Activated naive CD8-positive, alpha-beta T cell treated with anti-CD3 and anti-CD28 coated beads, Interleukin-2, amount 10 ng/mL, durations not matched to agents 7 days and 5 days (primary cell): ENCODE data around the gene GSDME. TPM values are rescaled to one million over a fixed set of nuclear protein-coding genes. Genes with fewer than 3 reads are reported as not detected.

ENCODE experiments used
- ATAC-seq: fragments of 150-1000 bp; cut with Tn5 transposase; one replicate; pipeline ENCODE4 v1.10.0; 2021; ENCODE audit warnings: low read depth, moderate library complexity
- POLR2A ChIA-PET: fragments of 350-600 bp; sonication (Branson Sonifier 250); formaldehyde crosslinking; loops from one replicate; lab custom pipeline; 2021; ENCODE audit warnings: antibody characterized with exemption; lab: Charles Lee
- DNase-seq: peaks from one replicate; pipeline ENCODE4 v3.0.0; 2021
- H3K27ac Mint-ChIP-seq: one replicate; pipeline ENCODE4 v1.8.0; 2022; ENCODE audit warnings: mild to moderate bottlenecking, mixed read lengths
- H3K27me3 Mint-ChIP-seq: one replicate; pipeline ENCODE4 v1.8.0; 2022; ENCODE audit warnings: mild to moderate bottlenecking, moderate library complexity, mixed read lengths
- H3K36me3 Mint-ChIP-seq: one replicate; pipeline ENCODE4 v1.8.0; 2021; ENCODE audit warnings: mild to moderate bottlenecking, mixed read lengths
- H3K4me1 Mint-ChIP-seq: one replicate; pipeline ENCODE4 v1.8.0; 2021; ENCODE audit warnings: mixed read lengths
- H3K4me3 Mint-ChIP-seq: one replicate; pipeline ENCODE4 v1.8.0; 2022; ENCODE audit warnings: mild to moderate bottlenecking, moderate library complexity, mixed read lengths
- H3K9me3 Mint-ChIP-seq: one replicate; pipeline ENCODE4 v1.8.0; 2021; ENCODE audit warnings: mixed read lengths
- total RNA-seq, 2 experiments: library from RNA; stranded (reverse); gene quantifications; one replicate each; pipeline ENCODE4 v1.2.3, GENCODE V29; 2021

The GSDME gene
- total RNA-seq, 2 experiments from 2014 or later: 2.5 to 3.1 TPM

- Mint-ChIP-seq H3K27ac (peak overlapping the region; percentile 50), H3K9me3 (no peaks in the 10 kb centered on the region), H3K4me3 (no peak overlapping the region), H3K36me3 (peaks cover 1% of the 10 kb centered on the region), H3K4me1 (peaks cover 30% of the 10 kb centered on the region), H3K27me3 (peaks cover 13% of the 10 kb centered on the region)
- POLR2A ChIA-PET: no interaction called here
- no peak for DNase-seq
- no peak for ATAC-seq
These were observed 27.8 kb downstream of the GSDME start for GRCh38 chr7:24729365-24730017.

GRCh38 chr7:24728503-24729364 lies 28.5 kb downstream of the GSDME start:
- H3K4me1 Mint-ChIP-seq: peaks cover 30% of the 10 kb centered on the region
- peak overlapping the region; percentile 33 for H3K4me3 Mint-ChIP-seq
- POLR2A ChIA-PET: no interaction called here
- H3K36me3 Mint-ChIP-seq: peaks cover 1% of the 10 kb centered on the region
- no peaks in the 10 kb centered on the region for H3K9me3 Mint-ChIP-seq
- no peak overlapping the region for H3K27ac Mint-ChIP-seq
- DNase-seq (no peak), ATAC-seq (peak; percentile 80)
- peaks cover 10% of the 10 kb centered on the region for H3K27me3 Mint-ChIP-seq

GRCh38 chr7:24728121-24728500 lies 29.2 kb downstream of the GSDME start:
- DNase-seq (no peak), ATAC-seq (no peak)
- H3K4me3 Mint-ChIP-seq: peak overlapping the region; percentile 33

GRCh38 chr7:24727154-24728120 lies 29.8 kb downstream of the GSDME start:
- ATAC-seq: peak; percentile 52
- Mint-ChIP-seq H3K36me3 (peaks cover 1% of the 10 kb centered on the region), H3K27me3 (peaks cover 14% of the 10 kb centered on the region), H3K4me1 (peaks cover 30% of the 10 kb centered on the region), H3K9me3 (no peaks in the 10 kb centered on the region), H3K27ac (peak overlapping the region; percentile 24), H3K4me3 (peak overlapping the region; percentile 22)
- no peak for DNase-seq
- POLR2A ChIA-PET: no interaction called here

More at GRCh38 chr7:24728121-24728500, 29.2 kb downstream of the GSDME start:
- H3K27ac Mint-ChIP-seq: no peak overlapping the region
- peaks cover 10% of the 10 kb centered on the region for H3K27me3 Mint-ChIP-seq
- peaks cover 30% of the 10 kb centered on the region for H3K4me1 Mint-ChIP-seq
- no peaks in the 10 kb centered on the region for H3K9me3 Mint-ChIP-seq
- POLR2A ChIA-PET: no interaction called here
- H3K36me3 Mint-ChIP-seq: peaks cover 1% of the 10 kb centered on the region

- Mint-ChIP-seq H3K9me3 (no peaks in the 10 kb centered on the region), H3K36me3 (no peaks in the 10 kb centered on the region), H3K4me1 (peaks cover 30% of the 10 kb centered on the region), H3K27ac (no peak overlapping the region), H3K27me3 (peaks cover 15% of the 10 kb centered on the region), H3K4me3 (no peak overlapping the region)
- POLR2A ChIA-PET: no interaction called here
- DNase-seq (no peak), ATAC-seq (no peak)
These were observed 31.6 kb downstream of the GSDME start for GRCh38 chr7:24725554-24726241.

- DNase-seq: no peak
- Mint-ChIP-seq H3K27ac (no peak overlapping the region), H3K4me1 (peaks cover 28% of the 10 kb centered on the region), H3K36me3 (no peaks in the 10 kb centered on the region), H3K27me3 (peaks cover 10% of the 10 kb centered on the region), H3K9me3 (no peaks in the 10 kb centered on the region), H3K4me3 (no peak overlapping the region)
- ATAC-seq: no peak
- POLR2A ChIA-PET: no interaction called here
These were observed 32.6 kb downstream of the GSDME start for GRCh38 chr7:24724451-24725190.

- no peak for DNase-seq
- POLR2A ChIA-PET: no interaction called here
- no peaks in the 10 kb centered on the region for H3K36me3 Mint-ChIP-seq
- ATAC-seq: no peak
- peaks cover 13% of the 10 kb centered on the region for H3K4me1 Mint-ChIP-seq
- H3K9me3 Mint-ChIP-seq: no peaks in the 10 kb centered on the region
- peaks cover 7% of the 10 kb centered on the region for H3K27me3 Mint-ChIP-seq
- H3K27ac Mint-ChIP-seq: no peak overlapping the region
- H3K4me3 Mint-ChIP-seq: no peak overlapping the region
These were observed 34.1 kb downstream of the GSDME start for GRCh38 chr7:24723178-24723530.

- Mint-ChIP-seq H3K9me3 (no peaks in the 10 kb centered on the region), H3K27me3 (peaks cover 6% of the 10 kb centered on the region)
These were observed 34.7 kb downstream of the GSDME start for GRCh38 chr7:24722386-24723177.

GRCh38 chr7:24721481-24722001 lies 35.7 kb downstream of the GSDME start:
- no peaks in the 10 kb centered on the region for H3K36me3 Mint-ChIP-seq
- POLR2A ChIA-PET: no interaction called here

More at GRCh38 chr7:24722386-24723177, 34.7 kb downstream of the GSDME start:
- no peak overlapping the region for H3K4me3 Mint-ChIP-seq
- H3K36me3 Mint-ChIP-seq: no peaks in the 10 kb centered on the region
- no peak overlapping the region for H3K27ac Mint-ChIP-seq
- DNase-seq (no peak), ATAC-seq (no peak)
- peaks cover 8% of the 10 kb centered on the region for H3K4me1 Mint-ChIP-seq
- POLR2A ChIA-PET: no interaction called here

GRCh38 chr7:24720283-24720682 lies 37.0 kb downstream of the GSDME start:
- DNase-seq (no peak), ATAC-seq (no peak)
- peaks cover 14% of the 10 kb centered on the region for H3K27me3 Mint-ChIP-seq
- no peaks in the 10 kb centered on the region for H3K9me3 Mint-ChIP-seq
- H3K36me3 Mint-ChIP-seq: no peaks in the 10 kb centered on the region
- POLR2A ChIA-PET: no interaction called here
- H3K27ac Mint-ChIP-seq: no peak overlapping the region
- H3K4me1 Mint-ChIP-seq: peaks cover 14% of the 10 kb centered on the region
- no peak overlapping the region for H3K4me3 Mint-ChIP-seq

More at GRCh38 chr7:24721481-24722001, 35.7 kb downstream of the GSDME start:
- peaks cover 4% of the 10 kb centered on the region for H3K4me1 Mint-ChIP-seq
- ATAC-seq: no peak
- no peak overlapping the region for H3K27ac Mint-ChIP-seq
- peaks cover 8% of the 10 kb centered on the region for H3K27me3 Mint-ChIP-seq
- DNase-seq: no peak
- no peaks in the 10 kb centered on the region for H3K9me3 Mint-ChIP-seq
- no peak overlapping the region for H3K4me3 Mint-ChIP-seq

- peaks cover 15% of the 10 kb centered on the region for H3K4me1 Mint-ChIP-seq
- no peak overlapping the region for H3K27ac Mint-ChIP-seq
- no peak overlapping the region for H3K4me3 Mint-ChIP-seq
- H3K36me3 Mint-ChIP-seq: no peaks in the 10 kb centered on the region
- H3K27me3 Mint-ChIP-seq: peaks cover 14% of the 10 kb centered on the region
- DNase-seq: no peak
- H3K9me3 Mint-ChIP-seq: no peaks in the 10 kb centered on the region
- ATAC-seq: peak; percentile 32
- POLR2A ChIA-PET: no interaction called here
These were observed 38.2 kb downstream of the GSDME start for GRCh38 chr7:24718977-24719491.
